SK-N-SH (cell line): ENCODE measurements around the gene ENPP7. TPM values are rescaled to one million over a fixed set of nuclear protein-coding genes. Genes with fewer than 3 reads are reported as not detected.

Experiments
- CTCF ChIA-PET: fragments of 300-600, 350-600 bp; formaldehyde crosslinking; extraction: SDS; loops from one replicate; lab custom pipeline; 2021; lab: Yijun Ruan, JAX
- POLR2A ChIA-PET: fragments of 350-600 bp; sonication (Branson Sonifier 250); formaldehyde crosslinking; extraction: SDS; loops from one replicate; lab custom pipeline; 2020; ENCODE audit warnings: antibody characterized with exemption, inconsistent platforms; lab: Yijun Ruan, JAX
- DNase-seq: peaks from one replicate; pipeline ENCODE4 v3.0.0; 2012
- H2AFZ ChIP-seq: fragments of 200-600 bp; sonication (generic); 2 replicates; pipeline ENCODE4 v1.8.1; 2016; ENCODE audit warnings: antibody characterized with exemption, mild to moderate bottlenecking, low read depth
- H3F3A ChIP-seq: fragments of 200-600 bp; sonication (generic); replicated peaks from 2 replicates; pipeline ENCODE3; 2016; ENCODE audit warnings: antibody characterized with exemption, mild to moderate bottlenecking; ENCODE audit not compliant: insufficient read depth
- H3K27ac ChIP-seq, 2 experiments: fragments of 200-500 bp in 1 of 2; fragments of 200-600 bp in 1 of 2; sonication (Bioruptor generic) in 1 of 2; sonication (generic), shearing (Covaris generic) in 1 of 2; 2 replicates each; pipeline versions ENCODE4 v1.5.1 to v1.6.1; 2014 to 2016; ENCODE audit warnings: low read depth in 2 of 2, inconsistent platforms in 1 of 2, low read length in 1 of 2, mild to moderate bottlenecking in 1 of 2, mixed read lengths in 1 of 2
- H3K27me3 ChIP-seq: fragments of 200-600 bp; sonication (generic), shearing (Covaris generic); 2 replicates; pipeline ENCODE4 v1.6.1; 2016; ENCODE audit warnings: mixed run types; ENCODE audit not compliant: insufficient read depth
- H3K36me3 ChIP-seq, 2 experiments: fragments of 200-500 bp in 1 of 2; fragments of 200-600 bp in 1 of 2; sonication (Bioruptor generic) in 1 of 2; sonication (generic) in 1 of 2; replicated peaks in 1 of 2; 2 replicates each; pipeline versions ENCODE3 to v1.5.1; 2014 to 2016; ENCODE audit warnings: low read length in 1 of 2, mild to moderate bottlenecking in 1 of 2; ENCODE audit not compliant: insufficient read depth in 2 of 2, control insufficient read depth in 1 of 2
- H3K4me1 ChIP-seq, 2 experiments: fragments of 200-500 bp in 1 of 2; fragments of 200-600 bp in 1 of 2; sonication (Bioruptor generic) in 1 of 2; sonication (generic), shearing (Covaris generic) in 1 of 2; 2 replicates each; pipeline versions ENCODE4 v1.5.1 to v1.6.1; 2014 to 2016; ENCODE audit warnings: low read depth in 1 of 2, low read length in 1 of 2, mixed run types in 1 of 2; ENCODE audit not compliant: insufficient read depth in 2 of 2, control insufficient read depth in 1 of 2
- H3K4me2 ChIP-seq: fragments of 200-600 bp; sonication (generic), shearing (Covaris generic); 2 replicates; pipeline ENCODE4 v1.6.1; 2017; ENCODE audit warnings: mixed run types
- H3K4me3 ChIP-seq, 2 experiments: fragments of 200-500 bp in 1 of 2; fragments of 200-600 bp in 1 of 2; sonication (Bioruptor generic) in 1 of 2; sonication (generic), shearing (Covaris generic) in 1 of 2; 2 replicates each; pipeline versions ENCODE4 v1.5.1 to v1.8.1; 2014 to 2016; ENCODE audit warnings: low read depth in 2 of 2, inconsistent platforms in 1 of 2, low read length in 1 of 2, mild to moderate bottlenecking in 1 of 2, mixed read lengths in 1 of 2, moderate library complexity in 1 of 2
- H3K79me2 ChIP-seq: fragments of 200-600 bp; sonication (generic); 2 replicates; pipeline ENCODE4 v1.8.1; 2017; ENCODE audit warnings: mild to moderate bottlenecking; ENCODE audit not compliant: insufficient read depth
- H3K9ac ChIP-seq: fragments of 200-600 bp; sonication (generic); 2 replicates; pipeline ENCODE4 v1.6.1; 2017; ENCODE audit warnings: mixed run types
- H3K9me2 ChIP-seq: fragments of 200-600 bp; sonication (generic); 2 replicates; pipeline ENCODE4 v1.6.1; 2017; ENCODE audit warnings: mixed run types
- H3K9me3 ChIP-seq: fragments of 200-600 bp; sonication (generic); 2 replicates; pipeline ENCODE4 v1.6.1; 2017; ENCODE audit warnings: mixed run types, mild to moderate bottlenecking, moderate library complexity
- H4K20me1 ChIP-seq: fragments of 200-600 bp; sonication (generic); 2 replicates; pipeline ENCODE4 v1.6.1; 2017; ENCODE audit warnings: mild to moderate bottlenecking, mixed run types; ENCODE audit not compliant: insufficient read depth
- FOXJ3 ChIP-seq: sonication (generic); formaldehyde crosslinking; IDR thresholded peaks from 2 replicates; pipeline ENCODE4 v1.5.1; 2020; ENCODE audit warnings: mild to moderate bottlenecking, missing genetic modification reagents
- GABPA ChIP-seq: IDR thresholded peaks from 2 replicates; pipeline ENCODE4 v1.4.0; 2012; ENCODE audit warnings: low read depth, mild to moderate bottlenecking
- GATA2 ChIP-seq: sonication (generic); formaldehyde crosslinking; IDR thresholded peaks from 2 replicates; pipeline ENCODE4 v1.5.0; 2020; ENCODE audit warnings: mild to moderate bottlenecking, missing genetic modification reagents
- NRF1 ChIP-seq: IDR thresholded peaks from 2 replicates; pipeline ENCODE4 v1.6.1; 2012; ENCODE audit warnings: low read depth, mild to moderate bottlenecking, low read length
- RXRA ChIP-seq: IDR thresholded peaks from 2 replicates; pipeline ENCODE4 v1.4.0; 2012; ENCODE audit warnings: low read depth, mild to moderate bottlenecking, borderline replicate concordance
- TEAD4 ChIP-seq: IDR thresholded peaks from 2 replicates; pipeline ENCODE4 v1.4.0; 2012; ENCODE audit warnings: mild to moderate bottlenecking, borderline replicate concordance; ENCODE audit not compliant: insufficient read depth
- whole genome bisulfite sequencing: methylation state at CpG from one replicate; pipeline ENCODE4 v1.1.6; 2017; ENCODE audit warnings: low lambda C conversion rate; 5-methylcytosine and 5-hydroxymethylcytosine counted together
- polyA plus RNA-seq, 3 experiments: library from polyadenylated mRNA; depleted of rRNA; stranded (reverse); fragments of >200 nt; gene quantifications; 2 replicates each; pipeline ENCODE4 v1.2.3, GENCODE V29; 2012
- TF ChIP-seq, protein P1 (sequence below): IDR thresholded peaks from 2 replicates; pipeline ENCODE4 v1.6.1; 2012; ENCODE audit warnings: mild to moderate bottlenecking, low read depth, low read length, moderate library complexity
- TF ChIP-seq, protein P2 (sequence below): fragments of 200-600 bp; sonication (generic); IDR thresholded peaks from 2 replicates; pipeline ENCODE4 v1.6.1; 2017; ENCODE audit warnings: antibody characterized with exemption, mild to moderate bottlenecking, moderate library complexity
- TF ChIP-seq, protein P3 (sequence below): IDR thresholded peaks from 2 replicates; pipeline ENCODE4 v1.4.0; 2012; ENCODE audit warnings: low read depth, borderline replicate concordance

The ENPP7 gene
- polyA plus RNA-seq, 1 of the 3 experiments (the other 2 are of a cell fraction) = not detected

DNA sequence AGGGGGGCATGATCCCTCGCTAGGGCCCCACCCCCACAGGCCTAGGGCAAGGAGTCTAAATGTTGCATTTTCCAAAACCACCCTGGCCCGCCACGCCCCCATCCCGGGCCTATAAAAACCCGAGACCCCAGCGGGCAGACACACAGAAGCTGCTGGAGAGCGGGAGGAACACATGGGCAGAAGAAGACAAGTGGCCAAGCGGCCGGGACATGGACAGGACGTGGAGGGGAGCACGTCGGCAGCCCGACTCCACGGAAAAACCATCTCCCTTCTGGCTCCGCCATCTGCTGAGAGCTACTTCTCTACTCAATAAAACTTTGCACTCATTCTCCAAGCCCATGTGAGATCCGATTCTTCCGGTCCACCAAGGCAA is 34.1 kb upstream of the ENPP7 start (continued):
- TF ChIP-seq, protein P1, sequence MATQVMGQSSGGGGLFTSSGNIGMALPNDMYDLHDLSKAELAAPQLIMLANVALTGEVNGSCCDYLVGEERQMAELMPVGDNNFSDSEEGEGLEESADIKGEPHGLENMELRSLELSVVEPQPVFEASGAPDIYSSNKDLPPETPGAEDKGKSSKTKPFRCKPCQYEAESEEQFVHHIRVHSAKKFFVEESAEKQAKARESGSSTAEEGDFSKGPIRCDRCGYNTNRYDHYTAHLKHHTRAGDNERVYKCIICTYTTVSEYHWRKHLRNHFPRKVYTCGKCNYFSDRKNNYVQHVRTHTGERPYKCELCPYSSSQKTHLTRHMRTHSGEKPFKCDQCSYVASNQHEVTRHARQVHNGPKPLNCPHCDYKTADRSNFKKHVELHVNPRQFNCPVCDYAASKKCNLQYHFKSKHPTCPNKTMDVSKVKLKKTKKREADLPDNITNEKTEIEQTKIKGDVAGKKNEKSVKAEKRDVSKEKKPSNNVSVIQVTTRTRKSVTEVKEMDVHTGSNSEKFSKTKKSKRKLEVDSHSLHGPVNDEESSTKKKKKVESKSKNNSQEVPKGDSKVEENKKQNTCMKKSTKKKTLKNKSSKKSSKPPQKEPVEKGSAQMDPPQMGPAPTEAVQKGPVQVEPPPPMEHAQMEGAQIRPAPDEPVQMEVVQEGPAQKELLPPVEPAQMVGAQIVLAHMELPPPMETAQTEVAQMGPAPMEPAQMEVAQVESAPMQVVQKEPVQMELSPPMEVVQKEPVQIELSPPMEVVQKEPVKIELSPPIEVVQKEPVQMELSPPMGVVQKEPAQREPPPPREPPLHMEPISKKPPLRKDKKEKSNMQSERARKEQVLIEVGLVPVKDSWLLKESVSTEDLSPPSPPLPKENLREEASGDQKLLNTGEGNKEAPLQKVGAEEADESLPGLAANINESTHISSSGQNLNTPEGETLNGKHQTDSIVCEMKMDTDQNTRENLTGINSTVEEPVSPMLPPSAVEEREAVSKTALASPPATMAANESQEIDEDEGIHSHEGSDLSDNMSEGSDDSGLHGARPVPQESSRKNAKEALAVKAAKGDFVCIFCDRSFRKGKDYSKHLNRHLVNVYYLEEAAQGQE = no peak
- TF ChIP-seq NRF1 = no peak

DNA sequence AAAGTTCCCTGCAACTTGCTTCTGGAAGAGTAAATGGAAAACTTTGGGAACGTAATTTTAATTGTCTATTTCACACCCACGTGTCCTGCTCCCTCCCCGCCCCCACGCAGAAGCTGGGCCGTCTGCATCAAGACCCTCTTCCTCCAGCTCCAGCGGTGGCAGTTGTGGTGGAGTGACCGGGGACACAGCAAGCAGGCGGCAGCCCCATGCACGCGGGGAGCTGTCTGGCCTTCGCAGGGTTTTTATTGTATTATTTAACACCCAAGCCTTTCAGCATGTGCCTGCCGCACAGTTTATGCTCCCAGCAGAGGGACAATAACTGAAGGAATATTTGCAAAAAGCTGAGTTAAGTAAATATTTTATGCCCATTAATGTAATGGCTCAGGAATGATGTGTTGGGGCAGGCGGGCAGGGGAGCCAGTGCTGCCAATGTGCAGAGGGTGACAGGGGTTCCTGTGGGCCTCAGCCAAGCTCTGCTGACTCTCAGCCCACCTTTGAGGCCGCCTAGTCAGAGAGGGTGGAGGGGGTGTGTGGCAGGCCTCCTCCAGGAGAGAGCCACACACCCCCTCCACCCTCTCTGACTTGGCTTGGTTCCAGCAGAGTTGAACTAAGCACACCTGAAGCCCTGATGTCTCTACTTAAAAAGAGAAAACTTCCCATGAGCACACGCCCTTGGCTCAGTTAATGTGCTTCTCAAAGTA is 32.4 kb upstream of the ENPP7 start:
- Histone ChIP-seq H3K9me3 (no peaks in the 10 kb centered on the region), H3K27me3 (0 out of 2 replicates have a peak, but pooled peaks cover 6% of the 10 kb centered on the region), H3K36me3 (no peaks in the 10 kb centered on the region), H3K4me2 (no peak overlapping the region), H4K20me1 (no peaks in the 10 kb centered on the region), H3K4me3 (no peak overlapping the region), H2AFZ (no peak overlapping the region), H3K4me1 (peaks cover 0 to 11% of the 10 kb centered on the region in 2 experiments; a peak in 2 of 4 replicates), H3K79me2 (no peaks in the 10 kb centered on the region), H3K27ac (no peak overlapping the region), H3F3A (no peaks in the 10 kb centered on the region), H3K9ac (no peak overlapping the region), H3K9me2 (no peaks in the 10 kb centered on the region)
- POLR2A ChIA-PET = no interaction called here
- 67% methylated on average over 14 of the region's 15 CpGs for WGBS
- CTCF ChIA-PET = interaction anchor here (0.8 to 5.2 kb wide), 5 partner anchors 9 to 511 kb away, joined by 3 to 59 read pairs (median 8); no protein-coding TSS in a partner anchor
- TF ChIP-seq RXRA (no peak), GATA2 (CRISPR knock-in tag) (no peak), NRF1 (no peak), FOXJ3 (CRISPR knock-in tag) (no peak), TEAD4 (no peak), GABPA (no peak)
- TF ChIP-seq, protein P1 = no peak
- TF ChIP-seq, protein P2, sequence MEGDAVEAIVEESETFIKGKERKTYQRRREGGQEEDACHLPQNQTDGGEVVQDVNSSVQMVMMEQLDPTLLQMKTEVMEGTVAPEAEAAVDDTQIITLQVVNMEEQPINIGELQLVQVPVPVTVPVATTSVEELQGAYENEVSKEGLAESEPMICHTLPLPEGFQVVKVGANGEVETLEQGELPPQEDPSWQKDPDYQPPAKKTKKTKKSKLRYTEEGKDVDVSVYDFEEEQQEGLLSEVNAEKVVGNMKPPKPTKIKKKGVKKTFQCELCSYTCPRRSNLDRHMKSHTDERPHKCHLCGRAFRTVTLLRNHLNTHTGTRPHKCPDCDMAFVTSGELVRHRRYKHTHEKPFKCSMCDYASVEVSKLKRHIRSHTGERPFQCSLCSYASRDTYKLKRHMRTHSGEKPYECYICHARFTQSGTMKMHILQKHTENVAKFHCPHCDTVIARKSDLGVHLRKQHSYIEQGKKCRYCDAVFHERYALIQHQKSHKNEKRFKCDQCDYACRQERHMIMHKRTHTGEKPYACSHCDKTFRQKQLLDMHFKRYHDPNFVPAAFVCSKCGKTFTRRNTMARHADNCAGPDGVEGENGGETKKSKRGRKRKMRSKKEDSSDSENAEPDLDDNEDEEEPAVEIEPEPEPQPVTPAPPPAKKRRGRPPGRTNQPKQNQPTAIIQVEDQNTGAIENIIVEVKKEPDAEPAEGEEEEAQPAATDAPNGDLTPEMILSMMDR = no peak
- TF ChIP-seq, protein P3, sequence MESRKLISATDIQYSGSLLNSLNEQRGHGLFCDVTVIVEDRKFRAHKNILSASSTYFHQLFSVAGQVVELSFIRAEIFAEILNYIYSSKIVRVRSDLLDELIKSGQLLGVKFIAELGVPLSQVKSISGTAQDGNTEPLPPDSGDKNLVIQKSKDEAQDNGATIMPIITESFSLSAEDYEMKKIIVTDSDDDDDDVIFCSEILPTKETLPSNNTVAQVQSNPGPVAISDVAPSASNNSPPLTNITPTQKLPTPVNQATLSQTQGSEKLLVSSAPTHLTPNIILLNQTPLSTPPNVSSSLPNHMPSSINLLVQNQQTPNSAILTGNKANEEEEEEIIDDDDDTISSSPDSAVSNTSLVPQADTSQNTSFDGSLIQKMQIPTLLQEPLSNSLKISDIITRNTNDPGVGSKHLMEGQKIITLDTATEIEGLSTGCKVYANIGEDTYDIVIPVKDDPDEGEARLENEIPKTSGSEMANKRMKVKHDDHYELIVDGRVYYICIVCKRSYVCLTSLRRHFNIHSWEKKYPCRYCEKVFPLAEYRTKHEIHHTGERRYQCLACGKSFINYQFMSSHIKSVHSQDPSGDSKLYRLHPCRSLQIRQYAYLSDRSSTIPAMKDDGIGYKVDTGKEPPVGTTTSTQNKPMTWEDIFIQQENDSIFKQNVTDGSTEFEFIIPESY = no peak
- no peak for DNase-seq
